Spleen (tissue), 11 donors: ENCODE results near the gene GPR152. TPM values are rescaled to one million over a fixed set of nuclear protein-coding genes. Genes with fewer than 3 reads are reported as not detected.
A peak's percentile ranks its signal among the peaks of the same experiment; 100 is the strongest.

Experiments
- DNase-seq: peaks from one replicate; pipeline ENCODE4 v3.0.0-alpha.2; 2020
- H3K27ac ChIP-seq, 8 donors: fragments of 200-600 bp; sonication (generic) in 7 of 8; 1 replicate in 4 of 8; 2 replicates in 4 of 8; pipeline versions ENCODE4 v1.5.0 to v1.8.0; 2016 to 2021; ENCODE audit warnings: inconsistent platforms in 4 of 8, mild to moderate bottlenecking in 4 of 8, moderate library complexity in 1 of 8
- H3K27me3 ChIP-seq, 7 donors: fragments of 200-600 bp; sonication (generic) in 6 of 7; replicated peaks in 1 of 7; 1 replicate in 4 of 7; 2 replicates in 3 of 7; pipeline versions ENCODE4 v1.5.0 to v1.8.0; 2016 to 2021; ENCODE audit warnings: inconsistent platforms in 3 of 7, mild to moderate bottlenecking in 1 of 7
- H3K36me3 ChIP-seq, 6 donors: fragments of 200-600 bp; sonication (generic) in 5 of 6; 1 replicate in 4 of 6; 2 replicates in 2 of 6; pipeline versions ENCODE4 v1.5.0 to v1.8.0; 2016 to 2021; ENCODE audit warnings: inconsistent platforms in 2 of 6
- H3K4me1 ChIP-seq, 6 donors: fragments of 200-600 bp; sonication (generic) in 5 of 6; 1 replicate in 3 of 6; 2 replicates in 3 of 6; pipeline versions ENCODE4 v1.5.0 to v1.8.0; 2016 to 2021; ENCODE audit warnings: inconsistent platforms in 3 of 6
- H3K4me3 ChIP-seq, 8 donors: fragments of 200-600 bp; sonication (generic) in 7 of 8; 1 replicate in 4 of 8; 2 replicates in 4 of 8; pipeline versions ENCODE4 v1.5.0 to v1.8.0; 2016 to 2021; ENCODE audit warnings: inconsistent platforms in 4 of 8, mild to moderate bottlenecking in 4 of 8, moderate library complexity in 2 of 8
- H3K9me3 ChIP-seq, 8 donors: fragments of 200-600 bp; sonication (generic) in 7 of 8; 1 replicate in 4 of 8; 2 replicates in 4 of 8; pipeline versions ENCODE4 v1.5.0 to v1.8.0; 2016 to 2021; ENCODE audit warnings: inconsistent platforms in 4 of 8
- CTCF ChIP-seq, 11 experiments: fragments of 200-600 bp in 7 of 11; fragments of 450-650 bp in 4 of 11; sonication (generic) in 4 of 11; IDR thresholded peaks in 8 of 11; conservative IDR thresholded peaks in 3 of 11; 1 replicate in 7 of 11; 2 replicates in 4 of 11; pipeline versions ENCODE4 v1.4.0 to v1.8.0; 2016 to 2021; ENCODE audit warnings: antibody characterized with exemption in 11 of 11, inconsistent platforms in 4 of 11, mild to moderate bottlenecking in 1 of 11
- POLR2A ChIP-seq, 3 donors: fragments of 450-650 bp; IDR thresholded peaks; one replicate each; pipeline ENCODE4 v1.5.1; 2017; ENCODE audit warnings: antibody characterized with exemption in 3 of 3, mild to moderate bottlenecking in 1 of 3
- POLR2AphosphoS5 ChIP-seq, 3 donors: sonication (generic); formaldehyde crosslinking; IDR thresholded peaks; one replicate each; pipeline ENCODE4 v1.5.1; 2017; ENCODE audit warnings: antibody characterized with exemption in 3 of 3
- WGBS, 5 donors: extraction: QIAGEN DNeasy Blood & Tissue Kit in 3 of 5; methylation state at CpG; one replicate each; pipeline versions ENCODE4 v1.1.5 to v1.1.7; 2013 to 2018; 5-methylcytosine and 5-hydroxymethylcytosine counted together
- intact Hi-C: fragments of 100-400 bp; cut with DNase I; formaldehyde crosslinking; loops from one replicate; pipeline ENCODE4 v1.15.0; 2023; ENCODE audit warnings: low total_unique reads
- polyA plus RNA-seq, 3 donors: library from polyadenylated mRNA; stranded (reverse); fragments of 200-250 nt; gene quantifications; one replicate each; pipeline ENCODE4 v1.2.1, GENCODE V29; 2013
- total RNA-seq, 7 donors: library from RNA; depleted of rRNA in 3 of 7; stranded (reverse); fragments of >200 nt in 3 of 7; fragmentation: NEBNext Ultra II Directional in 4 of 7; extraction: Animal tissue kit (Norgen Biotek cat#: 25700) in 4 of 7; gene quantifications; one replicate each; pipeline versions ENCODE4 v1.1.0 to v1.2.1, GENCODE V29; 2016 to 2021
- donor health status: healthy with polysubstance abuse.
- donor health status: DM: no; HTN: no; CAD: no; lungs with moderate emphysema.
- donor health status: DM: no; HTN: no; CAD: no.
- donor health status: Bipolar disorder and iron deficiency.
- donor health status: healthy.
- donor health status: DM: no; HTN: no; CAD: no.
- donor health status: DM: yes; HTN: yes; CAD: no.

Gene GPR152
- total and polyA plus RNA-seq, 10 donors, result 0.10 TPM; not detected in 9

- Histone ChIP-seq H3K36me3 (peaks cover 6 to 78% (median 19%) of the 10 kb centered on the region in 6 donors), H3K4me1 (peaks cover 40 to 99% (median 96%) of the 10 kb centered on the region in 6 donors), H3K9me3 (no peaks in the 10 kb centered on the region), H3K4me3 (peak overlapping the region in 4 of 8 donors; percentile 70 to 95 (median 85)), H3K27me3 (no peaks in the 10 kb centered on the region), H3K27ac (peak overlapping the region; percentile 60 to 97 (median 90))
- WGBS, 5 donors, result 51 to 62% (median 56%) methylated on average over 26 to 31 of the region's 31 CpGs
- TF ChIP-seq CTCF (IDR thresholded peaks at IDR 0.05 in 8 of 11, conservative IDR thresholded peaks at IDR 0.05 in 3 of 11) (peak in 2 of 11 experiments; percentile 15 to 21), POLR2AphosphoS5 (IDR thresholded peaks at IDR 0.05) (peak; percentile 33 to 57 (median 51)), POLR2A (IDR thresholded peaks at IDR 0.05) (no peak)
- no peak for DNase-seq
- intact Hi-C loops, result no loop called here
Measured at GRCh38 chr11:67439321-67440228, 13.0 kb downstream of the GPR152 start.

GRCh38 chr11:67438158-67438902 is 14.2 kb downstream of the GPR152 start:
- TF ChIP-seq CTCF (IDR thresholded peaks at IDR 0.05 in 8 of 11, conservative IDR thresholded peaks at IDR 0.05 in 3 of 11), result peak in 1 of 11 experiments; percentile 11
- TF ChIP-seq POLR2A (IDR thresholded peaks at IDR 0.05), result no peak
- TF ChIP-seq POLR2AphosphoS5 (IDR thresholded peaks at IDR 0.05), result peak; percentile 73 to 85 (median 82)
- peak overlapping the region; percentile 67 to 95 (median 76) for H3K4me3 ChIP-seq
- 67 to 73% (median 70%) methylated on average over 6 to 41 of the region's 41 CpGs for WGBS, 5 donors
- H3K27me3 ChIP-seq, result no peaks in the 10 kb centered on the region
- peak overlapping the region; percentile 55 to 97 (median 90) for H3K27ac ChIP-seq
- peak; percentile 94 for DNase-seq
- peaks cover 45 to 99% (median 98%) of the 10 kb centered on the region in 6 donors for H3K4me1 ChIP-seq
- no peaks in the 10 kb centered on the region for H3K9me3 ChIP-seq
- intact Hi-C loops, result no loop called here
- H3K36me3 ChIP-seq, result peaks cover 6 to 91% (median 31%) of the 10 kb centered on the region in 6 donors

- H3K36me3 ChIP-seq, result peaks cover 6 to 96% (median 36%) of the 10 kb centered on the region in 6 donors
- TF ChIP-seq POLR2A (IDR thresholded peaks at IDR 0.05), result no peak
- TF ChIP-seq CTCF (IDR thresholded peaks at IDR 0.05 in 8 of 11, conservative IDR thresholded peaks at IDR 0.05 in 3 of 11), result no peak
- TF ChIP-seq POLR2AphosphoS5 (IDR thresholded peaks at IDR 0.05), result no peak
- H3K4me1 ChIP-seq, result peaks cover 46 to 100% (median 98%) of the 10 kb centered on the region in 6 donors
- no peak for DNase-seq
- WGBS, 5 donors, result 30 to 80% (median 44%) methylated on average over 1 to 3 of the region's 3 CpGs
- no peaks in the 10 kb centered on the region for H3K27me3 ChIP-seq
- no peaks in the 10 kb centered on the region for H3K9me3 ChIP-seq
- H3K4me3 ChIP-seq, result peak overlapping the region; percentile 67 to 95 (median 76)
- intact Hi-C loops, result no loop called here
- peak overlapping the region; percentile 68 to 97 (median 90) for H3K27ac ChIP-seq
Measured at GRCh38 chr11:67437809-67438157, 14.7 kb downstream of the GPR152 start.
